Smooth muscle cell (in vitro differentiated cells): ENCODE measurements around the gene ADGRG3. TPM values are rescaled to one million over a fixed set of nuclear protein-coding genes. Genes with fewer than 3 reads are reported as not detected.

Experiments used
- DNase-seq: peaks from one replicate; lab custom pipeline; 2025; ENCODE audit not compliant: unreplicated experiment; lab: John Stamatoyannopoulos, UW
- H2AFZ ChIP-seq: fragments of 200-600 bp; sonication (generic); 2 replicates; pipeline ENCODE4 v1.6.0; 2016; ENCODE audit warnings: antibody characterized with exemption, low read depth, mild to moderate bottlenecking
- H3F3A ChIP-seq: fragments of 200-600 bp; sonication (generic); 2 replicates; pipeline ENCODE4 v1.6.0; 2017; ENCODE audit warnings: antibody characterized with exemption, low read depth
- H3K27ac ChIP-seq: fragments of 200-600 bp; sonication (generic); 2 replicates; pipeline ENCODE4 v1.5.1; 2016; ENCODE audit warnings: low read depth, mild to moderate bottlenecking
- H3K27me3 ChIP-seq: fragments of 200-600 bp; sonication (generic); 2 replicates; pipeline ENCODE4 v1.6.1; 2016; ENCODE audit warnings: low read depth, mild to moderate bottlenecking
- H3K36me3 ChIP-seq: fragments of 200-600 bp; sonication (generic); 2 replicates; pipeline ENCODE4 v1.5.1; 2016; ENCODE audit warnings: low read depth
- H3K4me1 ChIP-seq: fragments of 200-600 bp; sonication (generic); 2 replicates; pipeline ENCODE4 v1.5.1; 2016; ENCODE audit warnings: low read depth
- H3K4me2 ChIP-seq: fragments of 200-600 bp; sonication (generic); 2 replicates; pipeline ENCODE4 v1.6.0; 2016; ENCODE audit warnings: mild to moderate bottlenecking
- H3K4me3 ChIP-seq: fragments of 200-600 bp; sonication (generic); 2 replicates; pipeline ENCODE4 v1.5.1; 2016; ENCODE audit warnings: mild to moderate bottlenecking
- H3K79me2 ChIP-seq: fragments of 200-600 bp; sonication (generic); 2 replicates; pipeline ENCODE4 v1.6.0; 2016; ENCODE audit warnings: low read depth, mild to moderate bottlenecking
- H3K9ac ChIP-seq: fragments of 200-600 bp; sonication (generic); 2 replicates; pipeline ENCODE4 v1.6.0; 2016; ENCODE audit warnings: low read depth
- H3K9me3 ChIP-seq: fragments of 200-600 bp; sonication (generic); replicated peaks from 2 replicates; pipeline ENCODE4 v1.5.1; 2016; ENCODE audit warnings: low read depth
- H4K20me1 ChIP-seq: fragments of 200-600 bp; sonication (generic); 2 replicates; pipeline ENCODE4 v1.6.0; 2016; ENCODE audit warnings: low read depth
- WGBS: methylation state at CpG from one replicate; pipeline ENCODE4 v1.1.7; 2016; ENCODE audit warnings: low lambda C conversion rate; 5-methylcytosine and 5-hydroxymethylcytosine counted together
- polyA plus RNA-seq: library from polyadenylated mRNA; unstranded; fragments of >200 nt; fragmentation: Nextera tagmentation; extraction: Ambion mirVana; gene quantifications from 2 replicates; pipeline ENCODE4 v1.2.1, GENCODE V29; 2016
- total RNA-seq: library from RNA; depleted of rRNA; stranded (reverse); fragments of >200 nt; gene quantifications from 2 replicates; pipeline ENCODE4 v1.2.3, GENCODE V29; 2014
- TF ChIP-seq, protein P1 (sequence below): fragments of 200-600 bp; sonication (generic); IDR thresholded peaks from 2 replicates; pipeline ENCODE4 v1.5.1; 2017; ENCODE audit warnings: borderline replicate concordance, mild to moderate bottlenecking, antibody characterized with exemption; ENCODE audit not compliant: insufficient read depth, poor library complexity, severe bottlenecking

Gene ADGRG3
- total and polyA plus RNA-seq, 2 experiments from 2014 or later, result 0.13 TPM; not detected in 1

GRCh38 chr16:57634171-57634570 lies 33.9 kb upstream of the ADGRG3 start:
- H3K9me3 ChIP-seq, result no peaks in the 10 kb centered on the region
- H3K36me3 ChIP-seq, result no peaks in the 10 kb centered on the region
- peaks cover 3% of the 10 kb centered on the region for H3K79me2 ChIP-seq
- no peak overlapping the region for H3K9ac ChIP-seq
- TF ChIP-seq, protein P1, sequence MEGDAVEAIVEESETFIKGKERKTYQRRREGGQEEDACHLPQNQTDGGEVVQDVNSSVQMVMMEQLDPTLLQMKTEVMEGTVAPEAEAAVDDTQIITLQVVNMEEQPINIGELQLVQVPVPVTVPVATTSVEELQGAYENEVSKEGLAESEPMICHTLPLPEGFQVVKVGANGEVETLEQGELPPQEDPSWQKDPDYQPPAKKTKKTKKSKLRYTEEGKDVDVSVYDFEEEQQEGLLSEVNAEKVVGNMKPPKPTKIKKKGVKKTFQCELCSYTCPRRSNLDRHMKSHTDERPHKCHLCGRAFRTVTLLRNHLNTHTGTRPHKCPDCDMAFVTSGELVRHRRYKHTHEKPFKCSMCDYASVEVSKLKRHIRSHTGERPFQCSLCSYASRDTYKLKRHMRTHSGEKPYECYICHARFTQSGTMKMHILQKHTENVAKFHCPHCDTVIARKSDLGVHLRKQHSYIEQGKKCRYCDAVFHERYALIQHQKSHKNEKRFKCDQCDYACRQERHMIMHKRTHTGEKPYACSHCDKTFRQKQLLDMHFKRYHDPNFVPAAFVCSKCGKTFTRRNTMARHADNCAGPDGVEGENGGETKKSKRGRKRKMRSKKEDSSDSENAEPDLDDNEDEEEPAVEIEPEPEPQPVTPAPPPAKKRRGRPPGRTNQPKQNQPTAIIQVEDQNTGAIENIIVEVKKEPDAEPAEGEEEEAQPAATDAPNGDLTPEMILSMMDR, result no peak
- no peaks in the 10 kb centered on the region for H3K27me3 ChIP-seq
- no peak overlapping the region for H3K4me3 ChIP-seq
- H3K4me2 ChIP-seq, result no peak overlapping the region
- peaks cover 14% of the 10 kb centered on the region for H3K4me1 ChIP-seq
- DNase-seq, result no peak
- no peaks in the 10 kb centered on the region for H3F3A ChIP-seq
- no peak overlapping the region for H2AFZ ChIP-seq
- peaks cover 58% of the 10 kb centered on the region for H4K20me1 ChIP-seq
- WGBS, result 71% methylated on average over 4 of the region's 4 CpGs
- H3K27ac ChIP-seq, result no peak overlapping the region

DNA sequence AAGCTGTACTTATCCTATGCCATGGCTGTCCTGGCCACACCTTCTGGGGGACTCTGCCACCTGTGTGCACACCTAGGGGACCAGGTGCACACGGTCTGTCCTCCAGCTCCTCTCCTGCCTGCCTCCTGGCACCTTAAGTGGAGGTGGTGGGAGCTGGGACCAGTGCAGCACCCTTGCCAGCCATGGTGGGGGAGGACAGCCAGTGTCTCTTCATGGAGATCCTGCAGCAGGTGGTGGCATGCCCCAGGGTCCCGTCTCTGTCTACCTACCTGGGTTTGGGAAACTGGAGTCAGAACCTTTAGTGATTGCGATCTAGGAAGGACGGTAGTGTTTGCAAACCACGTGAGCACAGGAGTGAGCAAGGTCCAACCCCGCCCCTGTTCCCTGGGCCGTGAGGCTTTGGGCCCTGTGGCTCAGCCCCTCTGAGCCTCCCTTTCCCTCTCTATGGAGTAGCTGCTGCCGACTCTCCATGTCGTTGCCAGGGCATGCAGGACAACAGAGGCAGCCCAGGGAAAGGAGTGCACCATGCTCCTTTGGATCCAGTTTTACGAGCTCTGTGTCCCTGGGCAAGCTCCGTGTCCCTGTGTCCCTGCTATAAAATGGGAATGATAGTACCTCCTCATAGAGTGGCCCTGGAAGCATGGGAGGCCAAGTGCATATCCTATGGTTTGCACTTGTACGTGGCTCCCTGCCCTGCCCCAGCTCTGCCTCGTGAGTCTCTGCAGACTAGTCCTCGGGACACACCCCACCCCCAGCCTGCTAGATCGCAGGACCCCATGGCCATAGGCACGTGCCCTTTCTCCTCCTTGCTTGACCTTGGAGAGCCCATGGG lies 32.6 kb upstream of the ADGRG3 start:
- TF ChIP-seq, protein P1, result no peak
- WGBS, result 73% methylated on average over 16 of the region's 16 CpGs
- DNase-seq, result no peak
- Histone ChIP-seq H3K79me2 (no peaks in the 10 kb centered on the region), H3K4me2 (no peak overlapping the region), H3K27ac (no peak overlapping the region), H3K4me1 (peaks cover 20% of the 10 kb centered on the region), H4K20me1 (peaks cover 58% of the 10 kb centered on the region), H3K27me3 (no peaks in the 10 kb centered on the region), H2AFZ (no peak overlapping the region), H3K9ac (no peak overlapping the region), H3K9me3 (no peaks in the 10 kb centered on the region), H3K4me3 (no peak overlapping the region), H3F3A (no peaks in the 10 kb centered on the region), H3K36me3 (no peaks in the 10 kb centered on the region)

DNA sequence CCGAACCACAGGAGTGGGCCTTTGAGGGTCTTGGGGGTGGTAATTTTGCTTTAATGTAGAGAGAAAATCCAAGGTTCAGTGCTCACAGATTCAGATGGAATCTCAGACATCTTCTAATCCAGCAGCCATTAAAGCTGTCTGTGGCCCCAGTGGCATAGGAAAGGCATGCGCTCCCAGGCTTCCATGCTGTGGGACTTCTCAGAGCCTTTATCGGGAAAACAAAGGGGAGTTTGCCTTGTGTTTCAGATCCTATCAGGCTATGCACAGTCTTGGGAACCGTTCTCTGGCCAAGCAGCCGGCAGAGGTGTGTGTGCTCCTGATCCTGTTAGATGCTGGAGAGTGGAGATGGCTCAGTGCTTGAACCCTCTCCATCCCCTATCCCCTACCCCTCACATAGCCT lies 31.9 kb upstream of the ADGRG3 start:
- Histone ChIP-seq H3K4me2 (no peak overlapping the region), H3K4me1 (peaks cover 20% of the 10 kb centered on the region), H3K27ac (no peak overlapping the region), H2AFZ (no peak overlapping the region), H4K20me1 (peaks cover 58% of the 10 kb centered on the region), H3K79me2 (no peaks in the 10 kb centered on the region), H3K36me3 (no peaks in the 10 kb centered on the region), H3F3A (no peaks in the 10 kb centered on the region), H3K9me3 (no peaks in the 10 kb centered on the region), H3K9ac (no peak overlapping the region), H3K27me3 (no peaks in the 10 kb centered on the region), H3K4me3 (no peak overlapping the region)
- 93% methylated on average over 5 of the region's 5 CpGs for WGBS
- DNase-seq, result no peak
- TF ChIP-seq, protein P1, result no peak

DNA sequence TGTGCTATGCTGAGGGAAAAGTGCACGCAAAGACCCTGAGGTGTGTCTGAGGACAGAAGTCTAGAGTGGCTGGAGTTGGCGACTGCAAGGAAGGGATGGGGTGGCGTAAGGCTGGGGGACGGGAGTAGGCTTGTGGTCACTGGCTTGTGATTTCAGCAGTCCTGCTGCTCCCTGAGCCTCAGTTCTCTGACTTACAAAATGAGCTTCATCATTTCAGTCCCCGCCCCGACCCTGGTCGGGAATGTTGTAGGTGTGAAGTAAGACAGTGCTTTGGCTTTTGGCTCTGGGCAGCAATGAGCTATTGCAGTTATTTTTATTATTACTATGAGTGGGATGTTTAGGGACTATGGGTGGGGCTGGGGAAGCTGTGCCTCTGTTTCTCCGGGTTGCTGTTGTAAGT lies 31.1 kb upstream of the ADGRG3 start:
- no peaks in the 10 kb centered on the region for H3K9me3 ChIP-seq
- WGBS, result 85% methylated on average over 8 of the region's 8 CpGs
- H3K4me3 ChIP-seq, result no peak overlapping the region
- no peak overlapping the region for H3K27ac ChIP-seq
- H3K9ac ChIP-seq, result no peak overlapping the region
- H3K79me2 ChIP-seq, result no peaks in the 10 kb centered on the region
- H3K4me2 ChIP-seq, result no peak overlapping the region
- no peaks in the 10 kb centered on the region for H3F3A ChIP-seq
- TF ChIP-seq, protein P1, result no peak
- H2AFZ ChIP-seq, result no peak overlapping the region
- no peaks in the 10 kb centered on the region for H3K27me3 ChIP-seq
- H3K4me1 ChIP-seq, result peaks cover 20% of the 10 kb centered on the region
- H4K20me1 ChIP-seq, result peaks cover 54% of the 10 kb centered on the region
- DNase-seq, result no peak
- H3K36me3 ChIP-seq, result no peaks in the 10 kb centered on the region
